HG02642 (cell line): Measurements from ENCODE around the gene SIN3A.
"Not testable (repeated sequence)": the region's sequence is repeated elsewhere in the genome, so short reads cannot be mapped to it uniquely, and the experiment has no call there.

ENCODE experiments used
- ATAC-seq: cut with Tn5 transposase; IDR thresholded peaks from one replicate; pipeline ENCODE4 v1.9.1; 2021; ENCODE audit warnings: mild to moderate bottlenecking; ENCODE audit not compliant: unreplicated experiment, poor library complexity

SIN3A gene

GRCh38 chr15:75339531-75340240, 111.8 kb downstream of the SIN3A start:
- ATAC-seq = no peak

- ATAC-seq = no peak
These were observed 112.7 kb downstream of the SIN3A start for GRCh38 chr15:75338661-75339240.

- peak; percentile 76 for ATAC-seq
These were observed 115.7 kb downstream of the SIN3A start, which contains the start of gene COMMD4 for GRCh38 chr15:75335705-75336355. COMMD4 (plus strand) TSS chr15:75336063; CDS start chr15:75336090, 27 bp downstream.

GRCh38 chr15:75335313-75335704, 116.2 kb downstream of the SIN3A start:
- no peak for ATAC-seq

- ATAC-seq = not testable (repeated sequence)
These were observed 117.7 kb downstream of the SIN3A start for GRCh38 chr15:75333654-75334419.

- ATAC-seq = not testable (repeated sequence)
These were observed 119.4 kb downstream of the SIN3A start for GRCh38 chr15:75332093-75332492.

GRCh38 chr15:75329571-75329970, 121.9 kb downstream of the SIN3A start:
- no peak for ATAC-seq

- ATAC-seq = no peak
These were observed 122.8 kb downstream of the SIN3A start for GRCh38 chr15:75328493-75329314.

DNA sequence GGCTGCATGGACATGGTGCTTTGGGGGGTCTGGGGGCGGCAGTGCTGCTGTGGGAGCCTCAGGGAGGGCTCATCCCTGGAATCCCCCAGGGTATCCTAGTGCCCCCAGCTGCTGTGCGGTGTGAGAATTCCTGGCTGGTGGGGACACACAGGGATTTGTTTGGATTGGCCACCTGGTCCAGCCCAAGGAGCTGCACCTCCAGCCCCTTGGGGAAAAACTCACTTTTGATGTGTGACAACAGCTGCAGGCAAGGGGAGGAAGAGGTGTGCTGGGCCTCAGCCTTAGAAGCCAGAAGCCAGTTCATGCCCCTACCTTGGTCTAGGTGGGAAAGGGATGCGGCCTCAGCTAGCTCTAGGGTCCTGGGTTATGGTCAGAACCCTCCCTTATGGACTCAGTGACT, 124.0 kb downstream of the SIN3A start:
- no peak for ATAC-seq

DNA sequence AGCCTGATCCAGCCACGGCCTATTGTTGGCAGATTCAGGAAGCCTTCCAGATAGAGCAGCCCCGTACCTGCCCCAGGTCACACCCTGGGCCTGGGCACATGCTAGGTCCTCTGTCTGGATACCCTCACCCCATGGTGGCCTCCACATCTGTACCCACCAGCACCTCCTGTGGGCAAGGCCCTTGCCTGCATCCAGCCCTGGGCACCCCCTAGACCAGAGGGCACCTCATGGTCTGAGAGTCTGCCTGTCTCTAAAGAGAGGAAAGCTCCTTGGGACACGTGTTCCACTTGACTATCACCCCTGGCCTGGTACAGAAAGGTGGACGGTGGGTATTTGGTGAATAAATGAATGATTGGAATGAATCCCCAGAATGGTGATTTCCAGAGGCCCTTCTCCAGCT, 124.5 kb downstream of the SIN3A start:
- no peak for ATAC-seq

GRCh38 chr15:75325922-75326321, 125.6 kb downstream of the SIN3A start:
- no peak for ATAC-seq

DNA sequence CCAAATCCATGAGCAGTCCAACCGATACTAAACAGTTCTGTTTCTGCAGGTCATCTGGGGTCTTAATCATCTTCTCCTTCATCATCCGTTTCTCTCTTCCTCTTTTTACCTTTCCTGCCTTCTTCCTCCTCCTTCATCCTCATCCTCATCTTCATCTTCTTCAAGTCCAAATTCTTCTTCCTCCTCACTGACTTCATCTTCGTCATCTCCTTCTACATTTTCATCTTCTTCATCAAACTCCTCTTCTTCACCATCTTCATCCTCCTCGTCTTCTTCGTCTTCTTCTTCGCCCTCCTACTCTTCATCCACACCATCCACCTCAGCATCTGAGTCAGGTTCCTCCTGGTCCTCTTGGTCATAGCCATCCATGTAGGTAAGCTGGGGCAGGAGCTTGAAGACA, 129.8 kb downstream of the SIN3A start:
- ATAC-seq = no peak
